SK-N-SH treated with all-trans-retinoic acid at 6 μM for 48 hours (cell line): ENCODE results near the gene PEX10.

Experiments used
- ATAC-seq: fragments of 200-7000 bp; cut with Tn5 transposase; 3 replicates; pipeline ENCODE4 v1.9.1; 2020; ENCODE audit warnings: mild to moderate bottlenecking, moderate library complexity
- ARNTL ChIP-seq: fragments of 450-650 bp; formaldehyde crosslinking; IDR thresholded peaks from 2 replicates; pipeline ENCODE4 v1.5.0; 2020; ENCODE audit warnings: low read depth, mild to moderate bottlenecking, moderate library complexity, borderline replicate concordance
- CREB5 ChIP-seq: fragments of 250-450 bp; sonication (Bioruptor Pico); IDR thresholded peaks from 2 replicates; pipeline ENCODE4 v1.5.1; 2020; ENCODE audit warnings: low read depth, mild to moderate bottlenecking, moderate library complexity
- CSRNP3 ChIP-seq: fragments of 250-450 bp; sonication (Bioruptor Pico); IDR thresholded peaks from 2 replicates; pipeline ENCODE4 v1.5.1; 2021; ENCODE audit warnings: mild to moderate bottlenecking, moderate library complexity
- GLIS3 ChIP-seq: fragments of 250-450 bp; sonication (Bioruptor Pico); IDR thresholded peaks from 2 replicates; pipeline ENCODE4 v1.5.0; 2020; ENCODE audit warnings: mild to moderate bottlenecking, moderate library complexity
- OSR1 ChIP-seq: fragments of 250-450 bp; sonication (Bioruptor Pico); IDR thresholded peaks from 2 replicates; pipeline ENCODE4 v1.8.0; 2022; ENCODE audit warnings: moderate library complexity, mild to moderate bottlenecking, inconsistent platforms
- PATZ1 ChIP-seq: fragments of 250-450 bp; sonication (Bioruptor Pico); IDR thresholded peaks from 2 replicates; pipeline ENCODE4 v1.8.0; 2020; ENCODE audit warnings: mild to moderate bottlenecking, moderate library complexity, borderline replicate concordance
- POU6F1 ChIP-seq: fragments of 250-450 bp; sonication (Bioruptor Pico); IDR thresholded peaks from 2 replicates; pipeline ENCODE4 v1.8.0; 2021; ENCODE audit warnings: low read depth, mild to moderate bottlenecking, moderate library complexity, borderline replicate concordance
- PPARA ChIP-seq: fragments of 250-450 bp; sonication (Bioruptor Pico); IDR thresholded peaks from 2 replicates; pipeline ENCODE4 v1.5.0; 2020; ENCODE audit warnings: mild to moderate bottlenecking, borderline replicate concordance
- RARB ChIP-seq: fragments of 250-450 bp; sonication (Bioruptor Pico); IDR thresholded peaks from 2 replicates; pipeline ENCODE4 v1.8.0; 2021; ENCODE audit warnings: mild to moderate bottlenecking, moderate library complexity
- SNAI2 ChIP-seq: fragments of 250-450 bp; sonication (Bioruptor Pico); IDR thresholded peaks from 2 replicates; pipeline ENCODE4 v1.5.0; 2020; ENCODE audit warnings: mild to moderate bottlenecking, moderate library complexity
- TCF4 ChIP-seq: fragments of 250-450 bp; sonication (Bioruptor Pico); IDR thresholded peaks from 2 replicates; pipeline ENCODE4 v1.8.0; 2021; ENCODE audit warnings: mild to moderate bottlenecking, moderate library complexity, borderline replicate concordance
- TOX ChIP-seq: fragments of 250-450 bp; sonication (Bioruptor Pico); IDR thresholded peaks from 2 replicates; pipeline ENCODE4 v1.8.0; 2021; ENCODE audit warnings: mild to moderate bottlenecking, moderate library complexity, borderline replicate concordance
- TSHZ2 ChIP-seq: fragments of 250-450 bp; sonication (Bioruptor Pico); IDR thresholded peaks from 2 replicates; pipeline ENCODE4 v1.5.0; 2020; ENCODE audit warnings: mild to moderate bottlenecking, moderate library complexity
- ZC3H10 ChIP-seq: fragments of 250-450 bp; sonication (Bioruptor Pico); IDR thresholded peaks from 2 replicates; pipeline ENCODE4 v1.5.1; 2021; ENCODE audit warnings: mild to moderate bottlenecking, moderate library complexity
- ZFP3 ChIP-seq: fragments of 250-450 bp; sonication (Bioruptor Pico); IDR thresholded peaks from 2 replicates; pipeline ENCODE4 v1.5.0; 2020; ENCODE audit warnings: mild to moderate bottlenecking, moderate library complexity
- ZFP30 ChIP-seq: fragments of 450-650 bp; formaldehyde crosslinking; IDR thresholded peaks from 2 replicates; pipeline ENCODE4 v1.5.0; 2022; ENCODE audit warnings: mild to moderate bottlenecking, moderate library complexity
- ZNF565 ChIP-seq: fragments of 450-650 bp; formaldehyde crosslinking; conservative IDR thresholded peaks from 2 replicates; pipeline ENCODE4 v1.5.0; 2020; ENCODE audit warnings: low read depth, mild to moderate bottlenecking, moderate library complexity
- ZNF70 ChIP-seq: fragments of 450-650 bp; formaldehyde crosslinking; IDR thresholded peaks from 2 replicates; pipeline ENCODE4 v1.5.0; 2020; ENCODE audit warnings: mild to moderate bottlenecking, moderate library complexity
- ZNF8 ChIP-seq: fragments of 450-650 bp; formaldehyde crosslinking; IDR thresholded peaks from 2 replicates; pipeline ENCODE4 v1.5.0; 2020; ENCODE audit warnings: mild to moderate bottlenecking, moderate library complexity

Gene PEX10

GRCh38 chr1:2397007-2397679 lies 15.2 kb downstream of the PEX10 start:
- no peak for TF ChIP-seq POU6F1 (CRISPR knock-in tag)
- TF ChIP-seq ZFP3, result no peak
- no peak for ATAC-seq

- TF ChIP-seq PATZ1 (CRISPR knock-in tag) (no peak), ZNF70 (CRISPR knock-in tag) (no peak)
- ATAC-seq, result no peak
Measured at GRCh38 chr1:2396476-2396875, 15.9 kb downstream of the PEX10 start.

GRCh38 chr1:2396059-2396458 lies 16.3 kb downstream of the PEX10 start:
- no peak for ATAC-seq
- TF ChIP-seq ZFP30 (CRISPR knock-in tag), result no peak
- no peak for TF ChIP-seq ZC3H10
- TF ChIP-seq ZNF565, result no peak
- TF ChIP-seq OSR1, result no peak
- no peak for TF ChIP-seq TSHZ2
- no peak for TF ChIP-seq TOX
- TF ChIP-seq CSRNP3 (CRISPR knock-in tag), result no peak

GRCh38 chr1:2395245-2395644 lies 17.1 kb downstream of the PEX10 start:
- ATAC-seq, result no peak
- TF ChIP-seq SNAI2 (no peak), GLIS3 (no peak), TCF4 (CRISPR knock-in tag) (no peak), ARNTL (no peak), PPARA (no peak), TOX (no peak), ZNF8 (CRISPR knock-in tag) (no peak), CREB5 (CRISPR knock-in tag) (no peak), ZC3H10 (no peak), ZNF70 (CRISPR knock-in tag) (no peak), RARB (no peak), PATZ1 (CRISPR knock-in tag) (no peak), TSHZ2 (no peak)
